OCI-LY1 (cell line): ENCODE data around the gene MYG1.

Experiments used
- EZH2 ChIP-seq: fragments of 200-600 bp; sonication (generic), shearing (Covaris generic); IDR thresholded peaks from 2 replicates; pipeline ENCODE4 v1.8.0; 2017; ENCODE audit warnings: borderline replicate concordance, mixed run types, mild to moderate bottlenecking, antibody characterized with exemption, low read length, moderate library complexity, mixed read lengths
- TF ChIP-seq, protein P1 (sequence below): fragments of 200-600 bp; sonication (generic), shearing (Covaris generic); IDR thresholded peaks from 2 replicates; pipeline ENCODE4 v1.5.1; 2017; ENCODE audit warnings: mild to moderate bottlenecking, antibody characterized with exemption, low read length, moderate library complexity, mixed read lengths

DNA sequence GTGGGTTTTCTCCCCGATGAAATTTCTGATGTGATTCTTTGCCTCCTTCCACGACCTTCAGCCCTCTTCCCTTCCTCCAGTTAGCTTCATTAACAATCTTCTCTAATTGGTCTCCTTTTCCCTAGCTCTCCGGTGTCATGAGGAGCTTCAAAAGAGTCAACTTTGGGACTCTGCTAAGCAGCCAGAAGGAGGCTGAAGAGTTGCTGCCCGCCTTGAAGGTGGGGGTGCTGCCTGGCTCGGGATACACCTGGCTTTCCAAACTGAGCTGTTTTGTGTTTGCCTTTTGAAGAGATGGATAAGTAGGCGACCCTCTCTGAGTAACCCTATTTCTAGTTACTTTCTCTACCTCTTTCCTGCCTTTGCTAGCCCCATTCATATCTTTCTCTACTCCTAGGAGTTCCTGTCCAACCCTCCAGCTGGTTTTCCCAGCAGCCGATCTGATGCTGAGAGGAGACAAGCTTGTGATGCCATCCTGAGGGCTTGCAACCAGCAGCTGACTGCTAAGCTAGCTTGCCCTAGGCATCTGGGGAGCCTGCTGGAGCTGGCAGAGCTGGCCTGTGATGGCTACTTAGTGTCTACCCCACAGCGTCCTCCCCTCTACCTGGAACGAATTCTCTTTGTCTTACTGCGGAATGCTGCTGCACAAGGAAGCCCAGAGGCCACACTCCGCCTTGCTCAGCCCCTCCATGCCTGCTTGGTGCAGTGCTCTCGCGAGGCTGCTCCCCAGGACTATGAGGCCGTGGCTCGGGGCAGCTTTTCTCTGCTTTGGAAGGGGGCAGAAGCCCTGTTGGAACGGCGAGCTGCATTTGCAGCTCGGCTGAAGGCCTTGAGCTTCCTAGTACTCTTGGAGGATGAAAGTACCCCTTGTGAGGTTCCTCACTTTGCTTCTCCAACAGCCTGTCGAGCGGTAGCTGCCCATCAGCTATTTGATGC lies 30.6 kb upstream of the MYG1 start:
- TF ChIP-seq, protein P1, sequence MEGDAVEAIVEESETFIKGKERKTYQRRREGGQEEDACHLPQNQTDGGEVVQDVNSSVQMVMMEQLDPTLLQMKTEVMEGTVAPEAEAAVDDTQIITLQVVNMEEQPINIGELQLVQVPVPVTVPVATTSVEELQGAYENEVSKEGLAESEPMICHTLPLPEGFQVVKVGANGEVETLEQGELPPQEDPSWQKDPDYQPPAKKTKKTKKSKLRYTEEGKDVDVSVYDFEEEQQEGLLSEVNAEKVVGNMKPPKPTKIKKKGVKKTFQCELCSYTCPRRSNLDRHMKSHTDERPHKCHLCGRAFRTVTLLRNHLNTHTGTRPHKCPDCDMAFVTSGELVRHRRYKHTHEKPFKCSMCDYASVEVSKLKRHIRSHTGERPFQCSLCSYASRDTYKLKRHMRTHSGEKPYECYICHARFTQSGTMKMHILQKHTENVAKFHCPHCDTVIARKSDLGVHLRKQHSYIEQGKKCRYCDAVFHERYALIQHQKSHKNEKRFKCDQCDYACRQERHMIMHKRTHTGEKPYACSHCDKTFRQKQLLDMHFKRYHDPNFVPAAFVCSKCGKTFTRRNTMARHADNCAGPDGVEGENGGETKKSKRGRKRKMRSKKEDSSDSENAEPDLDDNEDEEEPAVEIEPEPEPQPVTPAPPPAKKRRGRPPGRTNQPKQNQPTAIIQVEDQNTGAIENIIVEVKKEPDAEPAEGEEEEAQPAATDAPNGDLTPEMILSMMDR: no peak
- no peak for TF ChIP-seq EZH2
